H1 (cell line): Measurements from ENCODE around the gene VPS54. TPM values are rescaled to one million over a fixed set of nuclear protein-coding genes. Genes with fewer than 3 reads are reported as not detected.

Source experiments
- CTCF ChIA-PET: fragments of 300-600 bp; sonication (Branson Sonifier 250); formaldehyde crosslinking; loops from one replicate; lab custom pipeline; 2021; ENCODE audit not compliant: partially characterized antibody; lab: Charles Lee
- POLR2A ChIA-PET: fragments of 300-600 bp; sonication (Branson Sonifier 250); formaldehyde crosslinking; loops from one replicate; lab custom pipeline; 2021; ENCODE audit warnings: inconsistent platforms; ENCODE audit not compliant: partially characterized antibody; lab: Charles Lee
- DNase-seq, 2 experiments: peaks; one replicate each; pipeline versions ENCODE4 v3.0.0 to v3.0.0-alpha.2; 2010 to 2022; ENCODE audit warnings: low spot score in 2 of 2, low read depth in 1 of 2, mixed read lengths in 1 of 2
- FAIRE-seq: peaks from 2 replicates; lab custom pipeline; 2011; peaks lifted over from hg19 to GRCh38; lab: Jason Lieb, UNC
- H2AFZ ChIP-seq: 2 replicates; pipeline ENCODE4 v1.8.1; 2012; ENCODE audit warnings: low read length, inconsistent platforms
- H2AK5ac ChIP-seq: 2 replicates; pipeline ENCODE4 v1.6.1; 2013; ENCODE audit warnings: low read depth, low read length
- H2BK120ac ChIP-seq: replicated peaks from 2 replicates; pipeline ENCODE3; 2013; ENCODE audit warnings: low read depth, low read length, inconsistent platforms
- H2BK12ac ChIP-seq: 2 replicates; pipeline ENCODE4 v1.6.1; 2013; ENCODE audit warnings: low read depth, low read length
- H2BK15ac ChIP-seq: 2 replicates; pipeline ENCODE4 v1.6.1; 2013; ENCODE audit warnings: low read length
- H2BK20ac ChIP-seq: 2 replicates; pipeline ENCODE4 v1.6.1; 2013; ENCODE audit warnings: low read length
- H2BK5ac ChIP-seq: 2 replicates; pipeline ENCODE4 v1.6.1; 2013; ENCODE audit warnings: low read depth, low read length
- H3K14ac ChIP-seq: 2 replicates; pipeline ENCODE4 v1.6.1; 2013; ENCODE audit warnings: inconsistent platforms; ENCODE audit not compliant: insufficient read length
- H3K18ac ChIP-seq: 2 replicates; pipeline ENCODE4 v1.6.1; 2013; ENCODE audit warnings: low read length; ENCODE audit errors: extremely low read depth
- H3K23ac ChIP-seq: 2 replicates; pipeline ENCODE4 v1.6.1; 2013; ENCODE audit warnings: inconsistent platforms; ENCODE audit not compliant: insufficient read length
- H3K23me2 ChIP-seq: 2 replicates; pipeline ENCODE4 v1.6.1; 2013; ENCODE audit warnings: low read depth, low read length
- H3K27ac ChIP-seq: 2 replicates; pipeline ENCODE4 v1.6.1; 2011; ENCODE audit warnings: low read depth, low read length, inconsistent platforms
- H3K27me3 ChIP-seq, 4 experiments: replicated peaks in 1 of 4; 1 replicate in 1 of 4; 2 replicates in 3 of 4; pipeline versions ENCODE4 v1.6.1 to v1.8.1; 2011 to 2013; ENCODE audit warnings: low read length in 3 of 4, mild to moderate bottlenecking in 3 of 4, inconsistent platforms in 2 of 4, mixed read lengths in 2 of 4, moderate library complexity in 1 of 4; ENCODE audit not compliant: control insufficient read depth in 3 of 4, insufficient read depth in 3 of 4; ENCODE audit errors: extremely low read depth in 1 of 4
- H3K36me3 ChIP-seq, 4 experiments: 2 replicates each; pipeline versions ENCODE4 v1.6.1 to v1.8.1; 2011 to 2013; ENCODE audit warnings: mild to moderate bottlenecking in 4 of 4, low read length in 3 of 4, moderate library complexity in 2 of 4, control low read depth in 1 of 4, inconsistent platforms in 1 of 4; ENCODE audit not compliant: insufficient read depth in 4 of 4, control insufficient read depth in 2 of 4
- H3K4ac ChIP-seq: replicated peaks from 2 replicates; pipeline ENCODE3; 2013; ENCODE audit warnings: low read length, low read depth, mixed read lengths, inconsistent platforms; ENCODE audit not compliant: insufficient read length
- H3K4me1 ChIP-seq, 4 experiments: replicated peaks in 1 of 4; 1 replicate in 1 of 4; 2 replicates in 3 of 4; pipeline versions ENCODE4 v1.6.1 to v1.8.1; 2011 to 2013; ENCODE audit warnings: low read length in 3 of 4, inconsistent platforms in 2 of 4, mixed read lengths in 1 of 4; ENCODE audit not compliant: insufficient read depth in 4 of 4, control insufficient read depth in 3 of 4
- H3K4me2 ChIP-seq, 2 experiments: 2 replicates each; pipeline versions ENCODE4 v1.6.1 to v1.8.1; 2011 to 2013; ENCODE audit warnings: low read depth in 2 of 2, low read length in 2 of 2, control low read depth in 1 of 2, inconsistent platforms in 1 of 2, mild to moderate bottlenecking in 1 of 2; ENCODE audit not compliant: insufficient read depth in 1 of 2
- H3K4me3 ChIP-seq, 4 experiments: fragments of 200-600, 300-600 bp in 1 of 4; sonication (generic), shearing (Covaris generic), sonication (Bioruptor Twin) in 1 of 4; 2 replicates each; pipeline versions ENCODE4 v1.5.1 to v1.8.1; 2011 to 2016; ENCODE audit warnings: low read length in 4 of 4, low read depth in 3 of 4, control low read depth in 2 of 4, inconsistent platforms in 2 of 4, mild to moderate bottlenecking in 2 of 4, mixed read lengths in 1 of 4, moderate library complexity in 1 of 4; ENCODE audit not compliant: insufficient read depth in 2 of 4; ENCODE audit errors: extremely low read depth in 1 of 4
- H3K56ac ChIP-seq: replicated peaks from 2 replicates; pipeline ENCODE3; 2013; ENCODE audit warnings: low read depth, mild to moderate bottlenecking, mixed read lengths, low read length, inconsistent platforms; ENCODE audit not compliant: insufficient read length
- H3K79me1 ChIP-seq: 2 replicates; pipeline ENCODE4 v1.6.1; 2013; ENCODE audit warnings: low read depth, low read length, control low read depth
- H3K79me2 ChIP-seq, 2 experiments: 2 replicates each; pipeline versions ENCODE4 v1.6.1 to v1.8.1; 2012 to 2013; ENCODE audit warnings: low read length in 2 of 2, mild to moderate bottlenecking in 2 of 2, inconsistent platforms in 1 of 2; ENCODE audit not compliant: insufficient read depth in 2 of 2, control insufficient read depth in 1 of 2
- H3K9ac ChIP-seq, 4 experiments: replicated peaks in 1 of 4; 1 replicate in 1 of 4; 2 replicates in 3 of 4; pipeline versions ENCODE4 v1.6.1 to v1.8.1; 2011 to 2013; ENCODE audit warnings: low read depth in 3 of 4, low read length in 3 of 4, control low read depth in 2 of 4, mild to moderate bottlenecking in 2 of 4, moderate library complexity in 2 of 4, inconsistent platforms in 1 of 4; ENCODE audit errors: extremely low read depth in 1 of 4
- H3K9me3 ChIP-seq, 2 experiments: 2 replicates each; pipeline versions ENCODE4 v1.6.1 to v1.8.1; 2012 to 2013; ENCODE audit warnings: mild to moderate bottlenecking in 2 of 2, moderate library complexity in 2 of 2, control low read depth in 1 of 2, inconsistent platforms in 1 of 2, low read depth in 1 of 2, low read length in 1 of 2, mixed read lengths in 1 of 2; ENCODE audit not compliant: insufficient read depth in 2 of 2
- H4K20me1 ChIP-seq, 2 experiments: replicated peaks in 1 of 2; 2 replicates each; pipeline versions ENCODE3 to v1.8.1; 2011 to 2013; ENCODE audit warnings: inconsistent platforms in 2 of 2, low read length in 2 of 2, mild to moderate bottlenecking in 1 of 2; ENCODE audit not compliant: insufficient read depth in 2 of 2, control insufficient read depth in 1 of 2
- H4K5ac ChIP-seq: 2 replicates; pipeline ENCODE4 v1.6.1; 2013; ENCODE audit warnings: low read length, low read depth, mixed read lengths, inconsistent platforms; ENCODE audit not compliant: insufficient read length
- H4K8ac ChIP-seq: 2 replicates; pipeline ENCODE4 v1.8.0; 2013; ENCODE audit warnings: mild to moderate bottlenecking, moderate library complexity, low read length, inconsistent platforms; ENCODE audit not compliant: insufficient read depth; ENCODE audit errors: extremely low read depth
- H4K91ac ChIP-seq: replicated peaks from 2 replicates; pipeline ENCODE3; 2013; ENCODE audit warnings: low read length, mixed read lengths, inconsistent platforms; ENCODE audit not compliant: insufficient read length
- MAX ChIP-seq: IDR thresholded peaks from 2 replicates; pipeline ENCODE4 v1.6.1; 2012; ENCODE audit warnings: inconsistent platforms
- POLR2A ChIP-seq, 2 experiments: IDR thresholded peaks; 1 replicate in 1 of 2; 2 replicates in 1 of 2; pipeline ENCODE4 v1.6.1; 2011; ENCODE audit warnings: low read depth in 2 of 2, low read length in 2 of 2, mild to moderate bottlenecking in 2 of 2; ENCODE audit errors: control extremely low read depth in 1 of 2
- POLR2AphosphoS5 ChIP-seq: IDR thresholded peaks from 2 replicates; pipeline ENCODE4 v1.6.1; 2011; ENCODE audit warnings: low read depth, low read length
- WGBS, 2 experiments: shearing (Covaris generic) in 1 of 2; methylation state at CpG; one replicate each; pipeline versions ENCODE4 v1.1.6 to v1.1.7; 2013 to 2015; ENCODE audit warnings: low lambda C conversion rate in 2 of 2, mixed read lengths in 2 of 2, inconsistent platforms in 1 of 2, low coverage in 1 of 2, missing lambda C conversion rate in 1 of 2; ENCODE audit not compliant: insufficient replicate concordance in 2 of 2, insufficient coverage in 1 of 2, insufficient read length in 1 of 2; ENCODE audit errors: extremely low coverage in 1 of 2, missing lambda C conversion rate in 1 of 2; 5-methylcytosine and 5-hydroxymethylcytosine counted together
- polyA plus RNA-seq, 7 experiments: library from polyadenylated mRNA; depleted of rRNA in 3 of 7; stranded (reverse) in 5 of 7; unstranded in 2 of 7; fragments of >200 nt in 5 of 7; fragments of 200-250 nt in 2 of 7; gene quantifications; 1 replicate in 5 of 7; 2 replicates in 1 of 7; 4 replicates in 1 of 7; pipeline versions ENCODE4 v1.2.1 to v1.2.3, GENCODE V29; 2011 to 2013; ENCODE audit warnings: missing spikeins in 2 of 7, mixed read lengths in 2 of 7
- total RNA-seq: library from RNA; stranded (reverse); fragmentation: NEBNext Ultra II Directional; extraction: Animal tissue kit (Norgen Biotek cat#: 25700); gene quantifications from 2 replicates; pipeline ENCODE4 v1.2.1, GENCODE V29; 2021

VPS54 gene
- total and polyA plus RNA-seq, 2 of the 8 experiments (the other 6 are each of a cell fraction or from before 2014, with no cell fraction given): 3.6 to 13.2 TPM

GRCh38 chr2:63875131-63875527, 144.1 kb downstream of the VPS54 start:
- Histone ChIP-seq H3K4me1 (peaks cover 0 to 19% (median 7%) of the 10 kb centered on the region in 4 experiments; a peak in 4 of 7 replicates), H2AK5ac (no peak overlapping the region), H2BK12ac (no peak overlapping the region), H3K79me2 (peaks cover 18 to 97% of the 10 kb centered on the region in 2 experiments), H3K56ac (no peak overlapping the region), H3K23ac (no peak overlapping the region), H4K5ac (no peak overlapping the region), H3K27ac (no peak overlapping the region), H2BK120ac (no peak overlapping the region), H2BK5ac (no peak overlapping the region), H4K8ac (no peak overlapping the region), H3K9ac (no peak overlapping the region), H4K20me1 (peaks cover 34 to 37% of the 10 kb centered on the region in 2 experiments), H2BK20ac (no peak overlapping the region), H3K4me2 (no peak overlapping the region), H3K79me1 (peaks cover 2% of the 10 kb centered on the region; the same call in 1 of the 2 replicates), H4K91ac (no peak overlapping the region)
- POLR2A ChIA-PET: interaction anchor here (1.0 to 6.2 kb wide), 13 partner anchors 8 to 177 kb away, joined by 3 to 47 read pairs (median 5); partner anchors contain the start of gene UGP2
- CTCF ChIA-PET: interaction anchor here (0.7 to 3.1 kb wide), 2 partner anchors 25 to 176 kb away, joined by 4 to 12 read pairs; no protein-coding TSS in a partner anchor
- 73% methylated on average over 1 of the region's 1 CpG; no CpG with 5 or more reads in 1 of the 2 experiments for WGBS, 2 experiments
- DNase-seq: no peak
- TF ChIP-seq POLR2AphosphoS5 (peak; percentile 45; the same call in 1 of the 2 replicates), POLR2A (IDR thresholded peaks at IDR 0.05; ENCODE audit: control extremely low read depth in 1 of 2, low read depth in 2 of 2, low read length in 2 of 2) (peak; percentile 11 to 76; a peak in 1 of 3 replicates), MAX (no peak)
- TF ChIP-seq, all 59 proteins: peak for 2
- Histone ChIP-seq H3K14ac (no peak overlapping the region), H3K4ac (no peak overlapping the region), H3K9me3 (no peaks in the 10 kb centered on the region), H3K23me2 (no peaks in the 10 kb centered on the region), H2BK15ac (no peak overlapping the region), H2AFZ (no peak overlapping the region), H3K4me3 (no peak overlapping the region), H3K18ac (no peak overlapping the region), H3K36me3 (peaks cover 10 to 92% (median 47%) of the 10 kb centered on the region in 4 experiments), H3K27me3 (no peaks in the 10 kb centered on the region)
- no peak for FAIRE-seq
